A549 (cell line): ENCODE data around the gene COL3A1. TPM values are rescaled to one million over a fixed set of nuclear protein-coding genes. Genes with fewer than 3 reads are reported as not detected.

Experiments used
- ATAC-seq, 2 experiments: fragments of 200-7000 bp in 1 of 2; fragments of >200 bp in 1 of 2; cut with Nextera tagmentation in 1 of 2; cut with Tn5 transposase in 1 of 2; 3 replicates each; pipeline versions ENCODE4 v1.8.0 to v1.9.1; 2018 to 2020; ENCODE audit warnings: mild to moderate bottlenecking in 1 of 2, moderate library complexity in 1 of 2
- CTCF ChIA-PET: fragments of 300-600 bp; sonication (Branson Sonifier 250); formaldehyde crosslinking; extraction: SDS; loops from one replicate; lab custom pipeline; 2021; ENCODE audit warnings: antibody characterized with exemption, inconsistent platforms; lab: Yijun Ruan, JAX
- POLR2A ChIA-PET: fragments of 350-600 bp; formaldehyde crosslinking; extraction: SDS; loops from one replicate; lab custom pipeline; 2021; ENCODE audit warnings: antibody characterized with exemption, inconsistent platforms; lab: Yijun Ruan, JAX
- DNase-seq, 2 experiments: peaks; one replicate each; pipeline versions ENCODE4 v3.0.0 to v3.0.0-alpha.2; 2011 to 2016; ENCODE audit warnings: low read depth in 1 of 2, low spot score in 1 of 2
- FAIRE-seq: peaks from 2 replicates; lab custom pipeline; 2011; peaks lifted over from hg19 to GRCh38; lab: Jason Lieb, UNC
- H3K27ac ChIP-seq, 2 experiments: fragments of >200 bp; sonication (Bioruptor Twin); formaldehyde crosslinking; 3 replicates each; pipeline ENCODE4 v1.5.1; 2016 to 2017
- H3K4me1 ChIP-seq: fragments of >200 bp; sonication (Bioruptor Twin); formaldehyde crosslinking; 3 replicates; pipeline ENCODE4 v1.6.1; 2016
- H3K4me2 ChIP-seq: fragments of >200 bp; sonication (Bioruptor Twin); formaldehyde crosslinking; 3 replicates; pipeline ENCODE4 v1.6.1; 2016
- H3K4me3 ChIP-seq: fragments of >200 bp; sonication (Bioruptor Twin); formaldehyde crosslinking; 3 replicates; pipeline ENCODE4 v1.5.1; 2016
- H3K9me3 ChIP-seq: fragments of >200 bp; sonication (Bioruptor Twin); formaldehyde crosslinking; 3 replicates; pipeline ENCODE4 v1.6.1; 2016
- CHD2 ChIP-seq: fragments of 150-350 bp; IDR thresholded peaks from 2 replicates; pipeline ENCODE4 v1.6.1; 2014; ENCODE audit warnings: low read length; ENCODE audit not compliant: partially characterized antibody
- CTCF ChIP-seq: fragments of >200 bp; sonication (Bioruptor Twin); formaldehyde crosslinking; IDR thresholded peaks from 3 replicates; pipeline ENCODE4 v1.5.1; 2016
- ELK1 ChIP-seq: fragments of 150-350 bp; IDR thresholded peaks from 2 replicates; pipeline ENCODE4 v1.6.1; 2014; ENCODE audit warnings: low read depth, mild to moderate bottlenecking, low read length
- EP300 ChIP-seq, 2 experiments: fragments of >200 bp; sonication (Bioruptor Twin); formaldehyde crosslinking; IDR thresholded peaks; 2 replicates in 1 of 2; 3 replicates in 1 of 2; pipeline ENCODE4 v1.6.1; 2016 to 2017
- GATA3 ChIP-seq: IDR thresholded peaks from 2 replicates; pipeline ENCODE4 v1.6.1; 2012; ENCODE audit warnings: borderline replicate concordance
- HES2 ChIP-seq: fragments of >200 bp; sonication (Bioruptor Twin); formaldehyde crosslinking; IDR thresholded peaks from 2 replicates; pipeline ENCODE4 v1.6.1; 2016
- KDM5A ChIP-seq: fragments of 200-600 bp; sonication (generic); IDR thresholded peaks from 2 replicates; pipeline ENCODE4 v1.6.1; 2016; ENCODE audit warnings: antibody characterized with exemption, mild to moderate bottlenecking
- NFE2L2 ChIP-seq: fragments of 150-350 bp; conservative IDR thresholded peaks from 2 replicates; pipeline ENCODE4 v1.6.1; 2014; ENCODE audit warnings: low read length
- NPAS2 ChIP-seq: fragments of 250-450 bp; sonication (Bioruptor Pico); IDR thresholded peaks from 2 replicates; pipeline ENCODE4 v1.8.0; 2022; ENCODE audit warnings: mild to moderate bottlenecking, moderate library complexity, borderline replicate concordance
- PHF8 ChIP-seq: fragments of 200-600 bp; sonication (generic); IDR thresholded peaks from 2 replicates; pipeline ENCODE4 v1.6.1; 2016; ENCODE audit warnings: low read depth, mild to moderate bottlenecking, antibody characterized with exemption, moderate library complexity, borderline replicate concordance
- POLR2A ChIP-seq: IDR thresholded peaks from 2 replicates; pipeline ENCODE4 v1.6.1; 2012; ENCODE audit warnings: mild to moderate bottlenecking, low read length
- RAD21 ChIP-seq, 2 experiments: fragments of >200 bp in 1 of 2; sonication (Bioruptor Twin) in 1 of 2; formaldehyde crosslinking in 1 of 2; IDR thresholded peaks in 1 of 2; conservative IDR thresholded peaks in 1 of 2; 2 replicates in 1 of 2; 3 replicates in 1 of 2; pipeline ENCODE4 v1.6.1; 2012 to 2018; ENCODE audit warnings: inconsistent platforms in 1 of 2
- RARB ChIP-seq: fragments of 250-450 bp; sonication (Bioruptor Pico); IDR thresholded peaks from 2 replicates; pipeline ENCODE4 v1.8.0; 2021; ENCODE audit warnings: mild to moderate bottlenecking, moderate library complexity
- SMC3 ChIP-seq: fragments of >200 bp; sonication (Bioruptor Twin); formaldehyde crosslinking; IDR thresholded peaks from 3 replicates; pipeline ENCODE4 v1.6.1; 2018; ENCODE audit warnings: inconsistent platforms
- TP53 ChIP-seq: fragments of 250-450 bp; sonication (Bioruptor Pico); IDR thresholded peaks from 2 replicates; pipeline ENCODE4 v1.5.0; 2021; ENCODE audit warnings: mild to moderate bottlenecking, moderate library complexity
- USF2 ChIP-seq: fragments of 450-650 bp; IDR thresholded peaks from 2 replicates; pipeline ENCODE4 v1.6.1; 2014; ENCODE audit warnings: antibody characterized with exemption
- ZFP36 ChIP-seq: fragments of 450-650 bp; IDR thresholded peaks from 2 replicates; pipeline ENCODE4 v1.6.1; 2014; ENCODE audit warnings: borderline replicate concordance; ENCODE audit not compliant: partially characterized antibody
- WGBS: methylation state at CpG from one replicate; pipeline ENCODE4 v1.1.6; 2017; ENCODE audit errors: missing lambda C conversion rate; 5-methylcytosine and 5-hydroxymethylcytosine counted together
- polyA plus RNA-seq, 4 experiments: library from polyadenylated mRNA; depleted of rRNA in 3 of 4; stranded (reverse); fragments of >200 nt; fragmentation: RNase III in 1 of 4; extraction: RNeasy Plus Mini Kit Qiagen cat#74134 plus additional on column Dnase treatment in 1 of 4; gene quantifications; 2 replicates in 3 of 4; 3 replicates in 1 of 4; pipeline ENCODE4 v1.2.3, GENCODE V29; 2011 to 2017
- TF ChIP-seq, protein P1 (sequence below): fragments of >200 bp; sonication (Bioruptor Twin); formaldehyde crosslinking; IDR thresholded peaks from 3 replicates; pipeline ENCODE4 v1.6.1; 2016

COL3A1 gene
- polyA plus RNA-seq, 2 of the 4 experiments (the other 2 are of a cell fraction): 0.70 to 3.2 TPM

DNA sequence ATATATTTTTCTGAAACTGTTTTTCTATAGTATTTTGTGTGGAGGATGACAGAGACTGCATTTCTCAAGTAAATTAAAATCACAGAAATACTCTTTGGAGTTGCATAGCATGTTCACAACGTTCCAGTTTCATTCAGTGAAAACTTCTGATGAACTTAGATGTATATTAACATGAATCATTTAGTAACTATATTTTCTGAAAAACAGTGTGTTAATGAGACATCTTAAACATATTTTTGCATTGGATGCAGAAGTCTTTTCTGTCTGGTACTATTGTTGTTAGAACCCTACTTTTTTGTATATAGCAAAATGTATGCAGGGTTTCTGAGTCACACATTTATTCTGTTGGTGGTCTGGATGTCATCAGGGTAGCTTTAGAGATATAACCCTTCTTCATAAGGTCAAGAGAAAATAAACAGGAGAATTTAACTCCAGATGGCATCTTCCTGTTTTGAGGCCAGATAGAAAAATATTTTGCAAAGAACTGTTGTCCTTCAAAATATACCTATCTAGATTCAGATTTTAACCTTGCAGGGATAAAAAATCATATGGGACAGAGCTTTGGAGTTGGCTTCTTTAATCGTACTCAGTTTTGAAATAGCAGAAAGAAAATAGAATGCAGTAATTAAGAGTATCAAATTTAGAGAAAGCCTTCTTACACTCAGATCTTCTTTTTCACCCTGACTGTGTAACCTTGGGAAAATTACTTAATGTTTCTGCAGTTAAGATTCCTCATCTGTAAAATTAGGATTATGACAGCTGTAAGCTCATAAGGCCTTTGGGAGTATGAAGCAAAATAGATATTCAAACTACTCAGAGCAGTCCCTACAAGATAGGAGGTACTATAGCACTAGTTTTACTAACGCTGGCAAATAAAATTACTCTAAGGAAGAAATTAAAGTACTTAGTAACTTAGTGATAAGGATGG is 5.3 kb downstream of the COL3A1 start:
- Histone ChIP-seq H3K4me3 (no peak overlapping the region), H3K9me3 (no peaks in the 10 kb centered on the region), H3K4me2 (peak overlapping the region; percentile 63)
- CTCF ChIA-PET: interaction anchor here (1.3 to 1.4 kb wide), 3 partner anchors 433 to 458 kb away, joined by 4 to 6 read pairs (median 5); no protein-coding TSS in a partner anchor
- no peak for FAIRE-seq
- POLR2A ChIA-PET: no interaction called here
- no peak for TF ChIP-seq GATA3
- TF ChIP-seq PHF8: no peak
- no peak for TF ChIP-seq CTCF
- no peak for TF ChIP-seq HES2
- TF ChIP-seq USF2: no peak
- TF ChIP-seq, protein P1, sequence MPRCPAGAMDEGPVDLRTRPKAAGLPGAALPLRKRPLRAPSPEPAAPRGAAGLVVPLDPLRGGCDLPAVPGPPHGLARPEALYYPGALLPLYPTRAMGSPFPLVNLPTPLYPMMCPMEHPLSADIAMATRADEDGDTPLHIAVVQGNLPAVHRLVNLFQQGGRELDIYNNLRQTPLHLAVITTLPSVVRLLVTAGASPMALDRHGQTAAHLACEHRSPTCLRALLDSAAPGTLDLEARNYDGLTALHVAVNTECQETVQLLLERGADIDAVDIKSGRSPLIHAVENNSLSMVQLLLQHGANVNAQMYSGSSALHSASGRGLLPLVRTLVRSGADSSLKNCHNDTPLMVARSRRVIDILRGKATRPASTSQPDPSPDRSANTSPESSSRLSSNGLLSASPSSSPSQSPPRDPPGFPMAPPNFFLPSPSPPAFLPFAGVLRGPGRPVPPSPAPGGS: no peak
- no peak for TF ChIP-seq KDM5A
- no peak for TF ChIP-seq POLR2A
- no peak for TF ChIP-seq TP53 (CRISPR knock-in tag)
- TF ChIP-seq RARB (CRISPR knock-in tag): no peak
- TF ChIP-seq ZFP36: no peak
- TF ChIP-seq ELK1: no peak
- TF ChIP-seq NPAS2 (CRISPR knock-in tag): no peak
- no peak for TF ChIP-seq NFE2L2
- TF ChIP-seq CHD2: no peak
- no peak for TF ChIP-seq SMC3
- TF ChIP-seq, all 56 proteins: peak for 0
- H3K27ac ChIP-seq: peak overlapping the region; percentile 31 to 64; a peak in 5 of 6 replicates
- DNase-seq (no peak), ATAC-seq (peak; percentile 24 to 50; a peak in 3 of 6 replicates)
- H3K4me1 ChIP-seq: peaks cover 16% of the 10 kb centered on the region; the same call in 2 of the 3 replicates
- 36% methylated on average over 3 of the region's 3 CpGs for WGBS

GRCh38 chr2:188983427-188984064 is 9.4 kb downstream of the COL3A1 start:
- Histone ChIP-seq H3K9me3 (no peaks in the 10 kb centered on the region), H3K4me3 (no peak overlapping the region), H3K4me2 (no peak overlapping the region), H3K4me1 (peaks cover 17% of the 10 kb centered on the region; the same call in 2 of the 3 replicates), H3K27ac (no peak overlapping the region)
- POLR2A ChIA-PET: interaction anchor here (1.0 kb wide), 1 partner anchor 691 kb away, joined by 4 read pairs; no protein-coding TSS in a partner anchor
- ATAC-seq (0 out of 6 replicates have a peak, but pooled peaks of 1 of the 2 experiments have one; percentile 42), FAIRE-seq (no peak), DNase-seq (no peak)
- TF ChIP-seq USF2 (no peak), EP300 (IDR thresholded peaks at IDR 0.05) (no peak), RAD21 (conservative IDR thresholded peaks at IDR 0.05 in 1 of 2, IDR thresholded peaks at IDR 0.05 in 1 of 2) (0 out of 5 replicates have a peak, but pooled peaks of 1 of the 2 experiments have one; percentile 17)
- 88% methylated on average over 4 of the region's 4 CpGs for WGBS
- CTCF ChIA-PET: interaction anchor here (0.6 to 2.3 kb wide), 10 partner anchors 11 to 461 kb away, joined by 3 to 10 read pairs (median 3); no protein-coding TSS in a partner anchor
